Body of pancreas (tissue), 4 donors: ENCODE measurements around the gene DENND4A. TPM values are rescaled to one million over a fixed set of nuclear protein-coding genes. Genes with fewer than 3 reads are reported as not detected.

Experiments used
- ATAC-seq: fragments of 150-250 bp; one replicate; pipeline ENCODE4 v1.9.1; 2016
- DNase-seq, 4 donors: peaks; one replicate each; pipeline ENCODE4 v3.0.0-alpha.2; 2019
- H3K27ac ChIP-seq, 4 donors: fragments of 200-600 bp; sonication (generic); 1 replicate in 3 of 4; 2 replicates in 1 of 4; pipeline versions ENCODE4 v1.5.1 to v1.6.1; 2016 to 2019; ENCODE audit warnings: mild to moderate bottlenecking in 1 of 4, mixed read lengths in 1 of 4, moderate library complexity in 1 of 4
- H3K27me3 ChIP-seq, 2 donors: fragments of 200-600 bp; sonication (generic); one replicate each; pipeline ENCODE4 v1.6.0; 2016; ENCODE audit warnings: mild to moderate bottlenecking in 1 of 2
- H3K36me3 ChIP-seq, 2 donors: fragments of 200-600 bp; sonication (generic); replicated peaks in 1 of 2; 2 replicates each; pipeline ENCODE4 v1.5.1; 2016; ENCODE audit warnings: low read depth in 2 of 2; ENCODE audit not compliant: insufficient read depth in 1 of 2
- H3K4me1 ChIP-seq: fragments of 200-600 bp; sonication (generic); one replicate; pipeline ENCODE4 v1.6.0; 2016
- H3K4me3 ChIP-seq, 2 donors: fragments of 200-600 bp; sonication (generic); 1 replicate in 1 of 2; 2 replicates in 1 of 2; pipeline ENCODE4 v1.5.1; 2016 to 2019
- H3K9me3 ChIP-seq, 3 donors: fragments of 200-600 bp; sonication (generic); 1 replicate in 2 of 3; 2 replicates in 1 of 3; pipeline ENCODE4 v1.5.1; 2016
- POLR2A ChIP-seq, 3 donors: fragments of 450-650 bp; IDR thresholded peaks; one replicate each; pipeline ENCODE4 v1.6.1; 2016; ENCODE audit warnings: antibody characterized with exemption in 3 of 3, mild to moderate bottlenecking in 2 of 3
- WGBS, 2 donors: methylation state at CpG; one replicate each; pipeline ENCODE4 v1.1.5; 2017; 5-methylcytosine and 5-hydroxymethylcytosine counted together
- intact Hi-C: fragments of 100-400 bp; cut with DNase I; formaldehyde crosslinking; loops from one replicate; pipeline ENCODE4 v1.15.1; 2023
- total RNA-seq, 2 donors: library from RNA; depleted of rRNA; stranded (reverse); fragments of >200 nt; gene quantifications; one replicate each; pipeline ENCODE4 v1.1.0, GENCODE V29; 2016
- TF ChIP-seq, protein P1 (sequence below), 7 experiments: fragments of 450-650 bp in 4 of 7; fragments of 200-600 bp in 3 of 7; sonication (generic) in 3 of 7; IDR thresholded peaks; one replicate each; pipeline ENCODE4 v1.5.1; 2016 to 2019; ENCODE audit warnings: antibody characterized with exemption in 7 of 7

DENND4A gene
- total RNA-seq, 2 donors from 2014 or later, result 45.7 to 59.3 TPM

DNA sequence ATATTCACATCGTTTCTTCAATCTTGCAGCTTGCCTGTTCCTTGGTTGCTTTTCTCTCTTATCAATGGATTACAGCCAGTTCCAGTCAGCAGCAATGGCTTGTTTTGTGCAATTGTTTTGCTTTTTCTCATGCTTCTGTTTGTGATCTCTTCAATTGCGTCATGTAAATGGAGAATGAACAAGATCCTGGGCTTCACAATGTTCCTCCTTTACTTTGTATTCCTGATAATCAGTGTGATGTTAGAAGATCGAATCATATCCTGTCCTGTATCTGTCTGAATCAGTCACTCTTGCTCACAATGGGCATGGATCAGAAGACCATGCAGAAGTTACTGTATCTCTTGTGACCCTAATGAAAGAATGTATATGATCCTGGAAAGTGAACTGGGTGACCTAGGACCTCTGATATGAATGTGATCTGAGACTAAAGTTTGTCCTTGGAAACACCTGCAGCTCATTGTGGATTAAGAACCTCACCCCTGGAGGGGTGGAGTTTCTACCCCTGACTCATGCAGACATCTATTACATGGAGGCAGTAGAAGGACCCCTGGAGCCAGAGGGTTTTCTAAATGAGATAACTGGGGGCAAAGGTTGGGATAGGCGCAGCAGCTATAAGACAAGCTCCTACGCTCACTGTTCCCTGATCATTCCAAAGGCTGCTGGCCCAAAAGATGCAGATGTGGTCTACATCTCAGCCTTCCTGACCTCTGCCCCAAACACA lies 138.1 kb downstream of the DENND4A start:
- Histone ChIP-seq H3K27me3 (no peaks in the 10 kb centered on the region), H3K4me3 (no peak overlapping the region), H3K36me3 (peaks cover 0 to 21% of the 10 kb centered on the region in 2 donors), H3K27ac (no peak overlapping the region), H3K9me3 (no peaks in the 10 kb centered on the region), H3K4me1 (no peaks in the 10 kb centered on the region)
- WGBS, 2 donors, result 87 to 98% methylated on average over 5 of the region's 5 CpGs
- TF ChIP-seq, protein P1, sequence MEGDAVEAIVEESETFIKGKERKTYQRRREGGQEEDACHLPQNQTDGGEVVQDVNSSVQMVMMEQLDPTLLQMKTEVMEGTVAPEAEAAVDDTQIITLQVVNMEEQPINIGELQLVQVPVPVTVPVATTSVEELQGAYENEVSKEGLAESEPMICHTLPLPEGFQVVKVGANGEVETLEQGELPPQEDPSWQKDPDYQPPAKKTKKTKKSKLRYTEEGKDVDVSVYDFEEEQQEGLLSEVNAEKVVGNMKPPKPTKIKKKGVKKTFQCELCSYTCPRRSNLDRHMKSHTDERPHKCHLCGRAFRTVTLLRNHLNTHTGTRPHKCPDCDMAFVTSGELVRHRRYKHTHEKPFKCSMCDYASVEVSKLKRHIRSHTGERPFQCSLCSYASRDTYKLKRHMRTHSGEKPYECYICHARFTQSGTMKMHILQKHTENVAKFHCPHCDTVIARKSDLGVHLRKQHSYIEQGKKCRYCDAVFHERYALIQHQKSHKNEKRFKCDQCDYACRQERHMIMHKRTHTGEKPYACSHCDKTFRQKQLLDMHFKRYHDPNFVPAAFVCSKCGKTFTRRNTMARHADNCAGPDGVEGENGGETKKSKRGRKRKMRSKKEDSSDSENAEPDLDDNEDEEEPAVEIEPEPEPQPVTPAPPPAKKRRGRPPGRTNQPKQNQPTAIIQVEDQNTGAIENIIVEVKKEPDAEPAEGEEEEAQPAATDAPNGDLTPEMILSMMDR (IDR thresholded peaks at IDR 0.05), result no peak
- TF ChIP-seq POLR2A (IDR thresholded peaks at IDR 0.05), result no peak
- intact Hi-C loops, result no loop called here
- DNase-seq, result no peak
- ATAC-seq, result no peak

DNA sequence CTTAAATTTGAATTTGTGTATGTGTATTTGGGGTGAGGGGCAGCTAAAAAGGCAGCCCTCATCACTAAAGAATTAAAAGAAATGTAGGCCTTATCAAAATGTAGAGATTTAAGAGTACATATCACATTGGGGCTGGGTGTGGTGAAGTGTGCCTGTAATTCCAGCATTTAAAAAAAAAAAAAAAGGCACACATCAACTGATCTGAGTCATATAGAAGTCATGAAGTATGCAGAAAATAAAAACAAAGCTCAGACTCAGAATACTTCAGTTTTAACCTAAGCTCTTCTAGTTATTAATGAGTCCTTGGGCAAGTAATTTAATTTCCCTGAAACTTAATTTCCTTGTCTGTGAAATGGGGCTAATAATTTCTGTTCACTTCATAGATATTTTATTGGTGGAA lies 138.8 kb downstream of the DENND4A start:
- Histone ChIP-seq H3K4me1 (no peaks in the 10 kb centered on the region), H3K27me3 (no peaks in the 10 kb centered on the region), H3K9me3 (no peaks in the 10 kb centered on the region), H3K4me3 (no peak overlapping the region), H3K27ac (no peak overlapping the region), H3K36me3 (peaks cover 0 to 20% of the 10 kb centered on the region in 2 donors)
- intact Hi-C loops, result no loop called here
- no peak for ATAC-seq
- TF ChIP-seq, protein P1 (IDR thresholded peaks at IDR 0.05), result no peak
- TF ChIP-seq POLR2A (IDR thresholded peaks at IDR 0.05), result no peak
- no peak for DNase-seq

DNA sequence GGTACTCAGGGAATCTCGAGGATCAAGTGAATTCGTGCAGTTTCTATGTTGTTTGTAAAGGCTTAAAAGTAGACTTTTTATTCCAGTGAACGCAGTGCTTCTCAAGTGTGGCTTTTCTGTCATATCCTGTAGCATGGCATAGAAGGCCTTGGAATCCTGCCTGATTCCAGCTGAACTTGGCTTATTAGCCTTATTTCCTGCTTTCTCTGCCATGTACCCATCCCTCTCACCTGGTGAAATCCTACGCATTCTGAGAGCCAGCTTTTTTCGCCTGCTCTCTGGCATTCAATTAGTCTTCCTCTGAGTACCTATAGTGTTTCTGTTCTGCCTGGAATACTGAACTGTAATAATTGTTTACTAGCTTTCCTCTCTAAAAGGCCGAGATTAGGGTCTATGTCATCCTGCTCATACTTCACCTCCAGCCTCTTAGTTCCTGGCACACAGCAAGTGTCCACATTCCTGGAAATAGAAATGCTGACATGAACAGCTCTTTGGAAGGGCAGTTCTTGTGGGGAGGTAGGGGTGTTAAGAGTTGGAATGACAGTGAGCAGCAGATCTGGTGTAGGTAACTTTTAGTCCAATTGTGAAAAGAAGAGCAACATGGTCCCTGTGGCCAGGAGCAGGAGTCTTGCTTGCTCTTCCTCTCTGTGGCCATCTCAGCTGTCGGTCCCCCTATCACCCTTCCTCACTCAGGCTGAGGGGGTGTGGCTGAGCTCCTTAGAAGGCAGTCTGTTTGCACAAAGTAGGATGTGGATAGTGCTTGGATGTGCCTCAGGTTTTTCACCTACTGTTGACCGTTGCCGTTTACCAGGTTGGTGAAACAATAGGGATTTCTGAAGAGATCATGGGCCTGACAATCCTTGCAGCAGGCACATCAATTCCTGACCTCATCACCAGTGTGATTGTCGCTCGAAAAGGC lies 140.0 kb downstream of the DENND4A start:
- no peaks in the 10 kb centered on the region for H3K4me1 ChIP-seq
- no peaks in the 10 kb centered on the region for H3K27me3 ChIP-seq
- H3K36me3 ChIP-seq, result peaks cover 0 to 15% of the 10 kb centered on the region in 2 donors
- no peak overlapping the region for H3K4me3 ChIP-seq
- no peak overlapping the region for H3K27ac ChIP-seq
- intact Hi-C loops, result no loop called here
- no peaks in the 10 kb centered on the region for H3K9me3 ChIP-seq
- ATAC-seq, result no peak
- DNase-seq, result no peak
- TF ChIP-seq POLR2A (IDR thresholded peaks at IDR 0.05), result no peak
- TF ChIP-seq, protein P1 (IDR thresholded peaks at IDR 0.05), result no peak
- 75 to 83% methylated on average over 11 of the region's 11 CpGs for WGBS, 2 donors

DNA sequence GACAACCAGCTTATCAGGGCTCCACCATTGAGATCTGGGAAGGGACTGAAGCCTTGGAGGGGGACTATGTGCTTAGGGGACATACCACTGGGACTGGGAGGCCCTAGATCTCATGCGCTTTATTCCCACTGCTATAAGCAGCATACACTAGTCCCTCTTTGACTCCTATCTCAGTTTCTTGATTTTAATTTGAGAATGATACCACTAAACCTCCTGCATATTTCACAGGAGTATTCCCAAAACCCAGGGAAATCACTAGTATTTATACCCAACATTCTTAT lies 141.1 kb downstream of the DENND4A start:
- Histone ChIP-seq H3K36me3 (peaks cover 0 to 14% of the 10 kb centered on the region in 2 donors), H3K4me3 (no peak overlapping the region), H3K9me3 (no peaks in the 10 kb centered on the region), H3K27ac (no peak overlapping the region), H3K4me1 (no peaks in the 10 kb centered on the region), H3K27me3 (no peaks in the 10 kb centered on the region)
- intact Hi-C loops, result no loop called here
- ATAC-seq (no peak), DNase-seq (no peak)
- TF ChIP-seq, protein P1 (IDR thresholded peaks at IDR 0.05), result no peak
- TF ChIP-seq POLR2A (IDR thresholded peaks at IDR 0.05), result no peak
- WGBS, 2 donors, result 80 to 100% methylated on average over 1 of the region's 1 CpG
